ENCODE results near the gene GTPBP6.
"Not testable (repeated sequence)": the region's sequence is repeated elsewhere in the genome, so short reads cannot be mapped to it uniquely, and the experiment has no call there.

The GTPBP6 gene

GRCh38 chrX:355329-356050, 36.9 kb upstream of the GTPBP6 start:
- peaks cover 11 to 17% of the 10 kb centered on the region in 2 donors for H3K9me3 Mint-ChIP-seq
- DNase-seq (no peak), ATAC-seq (no peak)
- H3K27ac Mint-ChIP-seq: peak overlapping the region; percentile 52 to 54
- no peak overlapping the region for H3K4me3 Mint-ChIP-seq
- H3K4me1 Mint-ChIP-seq: peaks cover 38% of the 10 kb centered on the region
- no peaks in the 10 kb centered on the region for H3K27me3 Mint-ChIP-seq

GRCh38 chrX:353566-354535, 35.3 kb upstream of the GTPBP6 start:
- peaks cover 38% of the 10 kb centered on the region for H3K4me1 Mint-ChIP-seq
- DNase-seq (no peak), ATAC-seq (peak; percentile 13)
- peaks cover 0 to 8% of the 10 kb centered on the region in 2 donors for H3K9me3 Mint-ChIP-seq
- no peak overlapping the region for H3K4me3 Mint-ChIP-seq
- H3K27ac Mint-ChIP-seq: no peak overlapping the region
- no peaks in the 10 kb centered on the region for H3K27me3 Mint-ChIP-seq

- no peaks in the 10 kb centered on the region for H3K27me3 Mint-ChIP-seq
- peak overlapping the region in 1 of 2 donors; percentile 75 for H3K27ac Mint-ChIP-seq
- ATAC-seq (no peak), DNase-seq (no peak)
- H3K9me3 Mint-ChIP-seq: peaks cover 0 to 4% of the 10 kb centered on the region in 2 donors
- H3K4me1 Mint-ChIP-seq: peaks cover 30% of the 10 kb centered on the region
- H3K4me3 Mint-ChIP-seq: peak overlapping the region in 1 of 2 donors; percentile 17
Measured at GRCh38 chrX:352582-353314, 34.2 kb upstream of the GTPBP6 start.

GRCh38 chrX:352181-352580, 33.6 kb upstream of the GTPBP6 start:
- H3K9me3 Mint-ChIP-seq: no peaks in the 10 kb centered on the region
- peaks cover 24% of the 10 kb centered on the region for H3K4me1 Mint-ChIP-seq
- no peak for ATAC-seq
- no peaks in the 10 kb centered on the region for H3K27me3 Mint-ChIP-seq
- DNase-seq: no peak
- H3K27ac Mint-ChIP-seq: no peak overlapping the region
- no peak overlapping the region for H3K4me3 Mint-ChIP-seq

GRCh38 chrX:351736-352135, 33.1 kb upstream of the GTPBP6 start:
- H3K9me3 Mint-ChIP-seq: no peaks in the 10 kb centered on the region
- DNase-seq (no peak), ATAC-seq (no peak)
- H3K27me3 Mint-ChIP-seq: no peaks in the 10 kb centered on the region
- H3K4me3 Mint-ChIP-seq: no peak overlapping the region
- no peak overlapping the region for H3K27ac Mint-ChIP-seq
- peaks cover 20% of the 10 kb centered on the region for H3K4me1 Mint-ChIP-seq

- not testable (repeated sequence) for H3K27ac Mint-ChIP-seq, H3K4me3 Mint-ChIP-seq, DNase-seq, H3K9me3 Mint-ChIP-seq, H3K27me3 Mint-ChIP-seq, ATAC-seq
- peaks cover 15% of the 10 kb centered on the region for H3K4me1 Mint-ChIP-seq
Measured at GRCh38 chrX:351324-351641, 32.7 kb upstream of the GTPBP6 start.

GRCh38 chrX:350534-351323, 32.1 kb upstream of the GTPBP6 start:
- H3K4me1 Mint-ChIP-seq: peaks cover 13% of the 10 kb centered on the region
- ATAC-seq (no peak), DNase-seq (no peak)
- H3K9me3 Mint-ChIP-seq: no peaks in the 10 kb centered on the region
- peak overlapping the region in 1 of 2 donors; percentile 93 for H3K27ac Mint-ChIP-seq
- no peak overlapping the region for H3K4me3 Mint-ChIP-seq
- no peaks in the 10 kb centered on the region for H3K27me3 Mint-ChIP-seq

GRCh38 chrX:350148-350533, 31.5 kb upstream of the GTPBP6 start:
- Mint-ChIP-seq H3K4me3 (no peak overlapping the region), H3K4me1 (peaks cover 7% of the 10 kb centered on the region), H3K9me3 (no peaks in the 10 kb centered on the region), H3K27ac (peak overlapping the region in 1 of 2 donors; percentile 19), H3K27me3 (no peaks in the 10 kb centered on the region)
- DNase-seq: no peak
- ATAC-seq: no peak

GRCh38 chrX:349702-350101, 31.1 kb upstream of the GTPBP6 start:
- Mint-ChIP-seq H3K9me3 (no peaks in the 10 kb centered on the region), H3K4me1 (peaks cover 3% of the 10 kb centered on the region), H3K27me3 (no peaks in the 10 kb centered on the region), H3K4me3 (no peak overlapping the region), H3K27ac (no peak overlapping the region)
- no peak for DNase-seq
- no peak for ATAC-seq

- Mint-ChIP-seq H3K9me3 (no peaks in the 10 kb centered on the region), H3K4me3 (no peak overlapping the region), H3K27me3 (no peaks in the 10 kb centered on the region), H3K27ac (no peak overlapping the region), H3K4me1 (no peaks in the 10 kb centered on the region)
- ATAC-seq: no peak
- DNase-seq: no peak
Measured at GRCh38 chrX:349196-349595, 30.6 kb upstream of the GTPBP6 start.

- ATAC-seq: no peak
- no peaks in the 10 kb centered on the region for H3K9me3 Mint-ChIP-seq
- no peaks in the 10 kb centered on the region for H3K27me3 Mint-ChIP-seq
- peak overlapping the region in 1 of 2 donors; percentile 90 for H3K27ac Mint-ChIP-seq
- no peaks in the 10 kb centered on the region for H3K4me1 Mint-ChIP-seq
- DNase-seq: no peak
- no peak overlapping the region for H3K4me3 Mint-ChIP-seq
Measured at GRCh38 chrX:348461-349117, 30.0 kb upstream of the GTPBP6 start.

GRCh38 chrX:347351-348117, 28.9 kb upstream of the GTPBP6 start:
- ATAC-seq (no peak), DNase-seq (no peak)
- H3K4me3 Mint-ChIP-seq: no peak overlapping the region
- H3K27ac Mint-ChIP-seq: no peak overlapping the region
- H3K27me3 Mint-ChIP-seq: no peaks in the 10 kb centered on the region
- H3K4me1 Mint-ChIP-seq: no peaks in the 10 kb centered on the region
- H3K9me3 Mint-ChIP-seq: no peaks in the 10 kb centered on the region

GRCh38 chrX:346034-346813, 27.6 kb upstream of the GTPBP6 start:
- Mint-ChIP-seq H3K4me1 (no peaks in the 10 kb centered on the region), H3K27me3 (no peaks in the 10 kb centered on the region), H3K9me3 (peaks cover 0 to 4% of the 10 kb centered on the region in 2 donors), H3K27ac (no peak overlapping the region), H3K4me3 (no peak overlapping the region)
- DNase-seq: no peak
- peak; percentile 70 for ATAC-seq

Measured in stimulated activated naive CD8-positive, alpha-beta T cell treated with anti-CD3 and anti-CD28 coated beads, Interleukin-15, amount 100 ng/mL, for 72 hours (primary cell).